VCaP (cell line): ENCODE results near the gene TPM3.

Experiments
- H3K27ac ChIP-seq: fragments of 450-650 bp; 2 replicates; pipeline ENCODE4 v1.5.1; 2017
- TF ChIP-seq, protein P1 (sequence below): fragments of 450-650 bp; conservative IDR thresholded peaks from 2 replicates; pipeline ENCODE4 v1.5.1; 2017; ENCODE audit warnings: mild to moderate bottlenecking, moderate library complexity

The TPM3 gene

DNA sequence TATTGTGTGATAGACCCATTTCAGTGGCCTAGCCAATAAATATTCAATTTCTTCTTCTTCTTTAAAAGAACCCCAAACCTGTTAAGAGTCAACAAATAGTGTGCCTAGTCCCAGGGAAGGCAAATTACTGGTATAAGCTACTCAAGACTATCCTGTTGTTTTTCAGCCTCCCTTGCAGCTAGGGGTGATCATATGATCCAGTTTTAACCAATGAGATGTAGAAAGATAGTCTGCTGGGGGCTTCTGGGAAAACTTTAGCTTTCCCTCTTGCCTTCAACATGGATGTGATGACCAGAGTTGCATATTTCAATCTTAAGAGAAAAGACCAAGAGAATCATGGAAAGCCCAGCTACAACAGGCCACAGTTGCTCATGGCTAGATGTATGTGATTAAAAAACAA, 32.3 kb downstream of the TPM3 start:
- no peak overlapping the region for H3K27ac ChIP-seq
- TF ChIP-seq, protein P1, sequence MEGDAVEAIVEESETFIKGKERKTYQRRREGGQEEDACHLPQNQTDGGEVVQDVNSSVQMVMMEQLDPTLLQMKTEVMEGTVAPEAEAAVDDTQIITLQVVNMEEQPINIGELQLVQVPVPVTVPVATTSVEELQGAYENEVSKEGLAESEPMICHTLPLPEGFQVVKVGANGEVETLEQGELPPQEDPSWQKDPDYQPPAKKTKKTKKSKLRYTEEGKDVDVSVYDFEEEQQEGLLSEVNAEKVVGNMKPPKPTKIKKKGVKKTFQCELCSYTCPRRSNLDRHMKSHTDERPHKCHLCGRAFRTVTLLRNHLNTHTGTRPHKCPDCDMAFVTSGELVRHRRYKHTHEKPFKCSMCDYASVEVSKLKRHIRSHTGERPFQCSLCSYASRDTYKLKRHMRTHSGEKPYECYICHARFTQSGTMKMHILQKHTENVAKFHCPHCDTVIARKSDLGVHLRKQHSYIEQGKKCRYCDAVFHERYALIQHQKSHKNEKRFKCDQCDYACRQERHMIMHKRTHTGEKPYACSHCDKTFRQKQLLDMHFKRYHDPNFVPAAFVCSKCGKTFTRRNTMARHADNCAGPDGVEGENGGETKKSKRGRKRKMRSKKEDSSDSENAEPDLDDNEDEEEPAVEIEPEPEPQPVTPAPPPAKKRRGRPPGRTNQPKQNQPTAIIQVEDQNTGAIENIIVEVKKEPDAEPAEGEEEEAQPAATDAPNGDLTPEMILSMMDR: no peak

DNA sequence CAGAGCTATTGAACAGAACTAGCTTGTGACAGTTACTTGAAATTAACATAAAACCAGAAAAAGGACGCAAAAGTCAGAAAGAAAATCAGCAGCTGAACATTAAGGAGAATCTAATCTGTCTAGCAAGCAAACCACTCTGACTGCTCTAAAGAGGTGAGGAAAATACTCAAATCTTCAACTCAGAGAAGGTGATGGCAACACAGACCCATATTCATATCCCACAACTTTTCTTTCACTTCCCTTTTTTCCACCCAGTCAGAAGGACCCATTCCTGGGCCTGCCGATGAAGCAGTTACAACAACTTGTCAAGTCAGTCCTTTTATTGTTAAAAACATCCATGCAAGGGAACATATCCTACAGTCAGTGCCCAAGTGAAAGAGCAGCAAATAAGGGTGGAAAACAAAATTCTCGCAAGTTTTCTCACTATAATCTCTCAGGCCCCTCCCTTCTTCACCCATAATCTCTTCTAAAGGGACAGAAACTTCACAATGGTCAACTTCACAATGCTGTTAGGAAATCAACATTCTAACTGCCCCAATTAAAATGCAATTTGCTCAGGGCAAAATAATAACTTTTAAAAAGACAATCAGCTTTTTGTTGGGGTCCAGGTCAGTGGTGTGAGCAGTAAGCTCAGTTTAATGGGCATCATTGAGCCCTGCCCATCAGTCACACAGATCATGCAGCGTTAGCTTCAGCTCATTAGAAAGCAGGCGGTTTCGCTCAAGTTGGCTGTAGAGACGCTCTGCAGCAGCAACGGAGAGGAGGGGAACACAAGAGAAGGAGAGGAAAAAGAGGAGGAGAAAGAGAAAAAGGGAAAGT, 33.4 kb downstream of the TPM3 start:
- no peak overlapping the region for H3K27ac ChIP-seq
- TF ChIP-seq, protein P1: no peak

DNA sequence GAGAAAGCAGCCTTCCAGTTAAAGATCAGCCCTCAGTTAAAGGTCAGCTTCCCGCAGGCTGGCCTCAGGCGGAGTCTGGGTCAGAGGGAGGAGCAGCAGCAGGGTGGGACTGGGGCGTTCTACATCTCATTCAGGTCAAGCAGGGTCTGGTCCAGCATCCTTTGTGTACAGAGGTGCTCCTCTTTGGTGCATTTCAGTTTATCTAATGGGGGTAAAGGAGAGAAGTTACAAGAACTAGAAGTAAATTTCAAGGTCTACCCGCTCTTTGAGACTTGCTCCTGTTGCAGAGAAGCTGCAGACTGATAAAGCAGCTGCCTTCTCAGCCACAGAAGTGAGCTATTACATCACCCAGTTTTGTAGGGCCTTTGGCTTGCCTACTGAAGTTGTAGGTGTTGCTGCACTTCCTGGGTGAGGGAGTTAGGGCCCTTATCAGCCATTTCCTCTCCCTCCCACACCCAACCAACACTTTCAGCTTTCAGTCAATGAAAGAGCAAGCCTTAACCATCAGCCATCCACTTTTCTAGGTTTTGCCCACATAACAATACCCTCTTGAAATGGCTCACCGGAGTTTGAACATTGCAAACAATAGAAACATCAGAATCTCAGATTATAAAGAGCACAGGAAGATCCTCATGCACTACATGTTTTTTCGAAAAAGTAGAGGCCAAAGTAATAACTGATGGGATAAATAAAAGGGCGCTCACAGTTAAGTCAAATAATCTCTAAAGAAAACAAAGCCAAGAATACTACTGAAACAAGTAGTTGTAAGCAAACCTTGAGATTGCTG, 34.2 kb downstream of the TPM3 start:
- H3K27ac ChIP-seq: 0 out of 2 replicates have a peak overlapping the region, but pooled peaks have one; percentile 70

DNA sequence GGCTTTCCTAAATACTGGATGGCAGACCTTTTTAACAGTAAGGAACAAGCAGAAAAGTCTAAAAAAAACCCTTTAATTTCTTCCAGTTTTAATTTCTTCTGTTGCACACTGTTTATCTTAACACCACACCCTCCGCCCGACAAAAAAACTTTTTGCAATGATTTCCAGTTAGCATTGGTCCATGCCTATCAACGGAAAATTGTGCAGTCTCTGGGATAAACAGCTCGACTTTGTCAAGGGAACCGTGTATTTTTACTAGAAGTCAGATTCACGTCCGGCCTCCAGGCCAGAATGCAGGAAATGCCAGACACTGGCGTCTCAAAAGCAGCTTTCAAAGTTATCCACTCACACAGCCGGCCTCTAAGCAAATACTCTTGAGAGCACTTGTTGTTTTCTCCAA, 36.6 kb downstream of the TPM3 start:
- TF ChIP-seq, protein P1: no peak
- H3K27ac ChIP-seq: peak overlapping the region; percentile 70

More for the DNA sequence above, 34.2 kb downstream of the TPM3 start:
- TF ChIP-seq, protein P1: no peak

DNA sequence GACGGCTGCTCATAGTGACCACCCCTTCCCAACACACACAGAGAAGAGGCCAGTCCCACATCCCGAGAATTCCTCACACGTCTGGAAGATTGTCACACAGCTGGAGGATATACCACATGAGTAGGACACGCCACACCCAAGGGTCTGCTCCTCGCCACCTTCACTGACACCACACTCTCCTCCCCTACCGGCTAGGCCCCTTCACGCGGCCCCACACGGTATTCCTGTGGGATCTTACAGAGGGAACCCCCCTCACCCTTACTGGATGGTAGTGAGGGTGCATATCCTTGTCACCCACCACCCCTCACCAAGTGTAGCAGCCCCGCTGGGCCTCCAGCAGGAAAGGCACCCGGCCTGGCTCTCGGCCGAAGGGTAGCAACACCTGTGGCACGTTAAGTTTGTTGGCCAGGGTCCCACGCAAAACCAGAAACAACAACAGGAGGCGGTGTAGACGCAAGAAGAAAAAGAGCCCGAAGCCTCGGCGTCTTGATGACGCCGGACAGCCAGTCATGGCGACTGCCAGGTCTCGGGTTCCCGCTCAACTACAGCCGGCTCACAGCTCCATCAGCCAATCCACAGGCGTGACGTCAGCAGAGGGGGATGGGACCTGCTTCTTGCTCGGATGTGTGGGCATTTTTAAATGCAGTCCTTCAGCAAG, 37.2 kb downstream of the TPM3 start, which contains the start of gene NUP210L:
Gene NUP210L, minus strand, starts transcription at position 540 of the 658 bp plus-strand sequence.
- peak within 1 kb of the TSS; percentile 70 for H3K27ac ChIP-seq
- TF ChIP-seq, protein P1: no peak

DNA sequence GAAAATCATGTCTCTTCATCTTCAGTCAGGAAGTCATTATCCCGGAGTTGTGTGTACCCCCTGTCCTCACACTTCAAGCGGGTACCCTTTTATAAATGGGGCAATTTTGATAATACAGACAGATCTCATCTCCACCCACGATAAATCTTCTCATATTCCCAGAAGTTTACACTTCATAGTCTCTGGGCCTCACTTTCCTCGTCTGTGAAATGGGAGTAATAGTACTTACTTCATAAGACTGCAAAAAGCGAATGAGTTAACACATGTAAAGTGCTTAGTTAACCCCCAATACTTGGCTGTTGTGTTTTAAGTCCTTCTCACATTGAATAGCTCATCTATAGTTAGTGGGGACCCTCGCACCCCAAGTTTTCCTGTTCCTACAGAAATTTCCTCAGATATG, 37.8 kb downstream of the TPM3 start:
- peak overlapping the region; percentile 70 for H3K27ac ChIP-seq
- TF ChIP-seq, protein P1: no peak

DNA sequence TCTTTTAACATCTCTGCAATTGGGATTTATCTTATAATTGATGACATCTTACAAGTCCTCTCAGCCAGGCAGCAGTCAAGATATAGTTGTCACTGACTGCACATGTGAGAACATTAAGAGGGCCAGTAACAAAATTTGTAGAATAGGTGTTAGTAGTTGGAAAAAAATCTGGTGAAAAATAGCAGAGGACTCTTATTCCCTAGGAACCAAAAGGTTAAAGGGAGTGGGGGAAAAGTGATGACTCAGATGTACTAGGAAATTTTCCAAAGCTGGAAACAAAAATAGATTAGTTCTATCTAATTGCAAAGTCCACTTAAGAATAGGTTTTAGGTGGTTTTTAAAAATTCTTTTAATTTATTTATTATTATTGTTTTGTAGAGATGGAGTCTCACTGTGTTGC, 40.6 kb downstream of the TPM3 start:
- TF ChIP-seq, protein P1: no peak
- H3K27ac ChIP-seq: no peak overlapping the region
